PC-3 (cell line): ENCODE results near the gene MYOCD. TPM values are rescaled to one million over a fixed set of nuclear protein-coding genes. Genes with fewer than 3 reads are reported as not detected.

ENCODE experiments used
- ATAC-seq: fragments of 200-7000 bp; cut with Tn5 transposase; 2 replicates; pipeline ENCODE4 v1.9.1; 2020; ENCODE audit warnings: mild to moderate bottlenecking, moderate library complexity
- Bru-seq: library from RNA; stranded (reverse); fragments of 400-500 nt; gene quantifications from one replicate; lab custom pipeline; 2021; lab: Mats Ljungman, UMichigan
- BruChase-seq, 2 experiments: library from RNA; stranded (reverse); fragments of 400-500 nt; gene quantifications; one replicate each; lab custom pipeline; 2021; lab: Mats Ljungman, UMichigan
- BruUV-seq: library from RNA; stranded (reverse); fragments of 400-500 nt; replicated peaks from 2 replicates; lab custom pipeline; 2021; lab: Mats Ljungman, UMichigan
- CTCF ChIA-PET: fragments of 300-600 bp; sonication (Branson Sonifier 250); formaldehyde crosslinking; loops from one replicate; lab custom pipeline; 2022; ENCODE audit warnings: antibody characterized with exemption; lab: Charles Lee
- POLR2A ChIA-PET: fragments of 300-600 bp; sonication (Branson Sonifier 250); formaldehyde crosslinking; loops from one replicate; lab custom pipeline; 2022; ENCODE audit warnings: antibody characterized with exemption; ENCODE audit not compliant: unreplicated experiment; lab: Charles Lee
- DNase-seq: peaks from one replicate; pipeline ENCODE4 v3.0.0-alpha.2; 2015
- H2AFZ ChIP-seq: fragments of 300-600 bp; sonication (generic); 2 replicates; pipeline ENCODE4 v1.6.0; 2016; ENCODE audit warnings: antibody characterized with exemption, low read length
- H3F3A ChIP-seq: fragments of 300-600 bp; sonication (generic); one replicate; pipeline ENCODE4 v1.6.0; 2017; ENCODE audit warnings: antibody characterized with exemption, low read length, control low read depth, mild to moderate bottlenecking; ENCODE audit not compliant: unreplicated experiment
- H3K27ac ChIP-seq: fragments of 300-600 bp; sonication (generic); 2 replicates; pipeline ENCODE4 v1.5.1; 2016; ENCODE audit warnings: mild to moderate bottlenecking, low read length
- H3K27me3 ChIP-seq: fragments of 300-600 bp; sonication (generic); 2 replicates; pipeline ENCODE4 v1.6.1; 2016; ENCODE audit warnings: low read length, mixed read lengths
- H3K36me3 ChIP-seq: fragments of 300-600 bp; sonication (generic); 2 replicates; pipeline ENCODE4 v1.6.1; 2016; ENCODE audit warnings: low read depth, mixed run types, low read length, mixed read lengths
- H3K4me1 ChIP-seq: fragments of 300-600 bp; sonication (generic); 2 replicates; pipeline ENCODE4 v1.5.1; 2016; ENCODE audit warnings: low read length; ENCODE audit not compliant: insufficient read depth
- H3K4me2 ChIP-seq: fragments of 300-600 bp; sonication (generic); 2 replicates; pipeline ENCODE4 v1.6.0; 2016; ENCODE audit warnings: low read length
- H3K4me3 ChIP-seq: fragments of 300-600 bp; sonication (generic); 2 replicates; pipeline ENCODE4 v1.5.1; 2016; ENCODE audit warnings: mild to moderate bottlenecking, low read length, mixed read lengths
- H3K79me2 ChIP-seq: fragments of 300-600 bp; sonication (generic); 2 replicates; pipeline ENCODE4 v1.6.1; 2017; ENCODE audit warnings: low read length, mixed read lengths
- H3K9ac ChIP-seq: fragments of 300-600 bp; sonication (generic); 2 replicates; pipeline ENCODE4 v1.6.0; 2016; ENCODE audit warnings: mild to moderate bottlenecking, low read length
- H3K9me2 ChIP-seq: fragments of 300-600 bp; sonication (generic); replicated peaks from 2 replicates; pipeline ENCODE4 v1.6.1; 2016; ENCODE audit warnings: mixed run types, low read length, mixed read lengths
- H3K9me3 ChIP-seq: fragments of 300-600 bp; sonication (generic); 2 replicates; pipeline ENCODE4 v1.6.1; 2016; ENCODE audit warnings: low read length, mixed read lengths
- H4K20me1 ChIP-seq: fragments of 300-600 bp; sonication (generic); 2 replicates; pipeline ENCODE4 v1.6.1; 2016; ENCODE audit warnings: low read length, mixed read lengths
- CTCF ChIP-seq: fragments of 300-600 bp; sonication (generic); conservative IDR thresholded peaks from 2 replicates; pipeline ENCODE4 v1.5.1; 2017; ENCODE audit warnings: antibody characterized with exemption, low read depth, mild to moderate bottlenecking, low read length
- EZH2 ChIP-seq: fragments of 300-600 bp; sonication (generic); IDR thresholded peaks from one replicate; pipeline ENCODE4 v1.6.1; 2017; ENCODE audit warnings: antibody characterized with exemption, mild to moderate bottlenecking, low read length; ENCODE audit not compliant: unreplicated experiment
- EZH2phosphoT487 ChIP-seq: fragments of 300-600 bp; sonication (generic); IDR thresholded peaks from 2 replicates; pipeline ENCODE4 v1.6.1; 2018; ENCODE audit warnings: mild to moderate bottlenecking, antibody characterized with exemption, low read length, borderline replicate concordance
- intact Hi-C: fragments of 100-400 bp; cut with micrococcal nuclease; formaldehyde crosslinking; loops from 2 replicates; pipeline ENCODE4 v1.9.0; 2023
- long read RNA-seq: library from polyadenylated mRNA; unstranded; transcript quantifications from one replicate; pipeline ENCODE4 v2.0.0, GENCODE V29; 2021; ENCODE audit not compliant: unreplicated experiment
- total RNA-seq: library from RNA; depleted of rRNA; stranded (reverse); fragments of >200 nt; gene quantifications from 2 replicates; pipeline ENCODE4 v1.2.3, GENCODE V29; 2014; rRNA removed

Gene MYOCD
- not detected in 2 replicates for total RNA-seq
- Bru-seq, nascent RNA: not detected
- BruChase-seq, experiment 1, labeled RNA remaining after a 6-hour chase: not detected
- not detected for BruChase-seq, experiment 2, labeled RNA remaining after a 2-hour chase
- long read RNA-seq: 0 reads

DNA sequence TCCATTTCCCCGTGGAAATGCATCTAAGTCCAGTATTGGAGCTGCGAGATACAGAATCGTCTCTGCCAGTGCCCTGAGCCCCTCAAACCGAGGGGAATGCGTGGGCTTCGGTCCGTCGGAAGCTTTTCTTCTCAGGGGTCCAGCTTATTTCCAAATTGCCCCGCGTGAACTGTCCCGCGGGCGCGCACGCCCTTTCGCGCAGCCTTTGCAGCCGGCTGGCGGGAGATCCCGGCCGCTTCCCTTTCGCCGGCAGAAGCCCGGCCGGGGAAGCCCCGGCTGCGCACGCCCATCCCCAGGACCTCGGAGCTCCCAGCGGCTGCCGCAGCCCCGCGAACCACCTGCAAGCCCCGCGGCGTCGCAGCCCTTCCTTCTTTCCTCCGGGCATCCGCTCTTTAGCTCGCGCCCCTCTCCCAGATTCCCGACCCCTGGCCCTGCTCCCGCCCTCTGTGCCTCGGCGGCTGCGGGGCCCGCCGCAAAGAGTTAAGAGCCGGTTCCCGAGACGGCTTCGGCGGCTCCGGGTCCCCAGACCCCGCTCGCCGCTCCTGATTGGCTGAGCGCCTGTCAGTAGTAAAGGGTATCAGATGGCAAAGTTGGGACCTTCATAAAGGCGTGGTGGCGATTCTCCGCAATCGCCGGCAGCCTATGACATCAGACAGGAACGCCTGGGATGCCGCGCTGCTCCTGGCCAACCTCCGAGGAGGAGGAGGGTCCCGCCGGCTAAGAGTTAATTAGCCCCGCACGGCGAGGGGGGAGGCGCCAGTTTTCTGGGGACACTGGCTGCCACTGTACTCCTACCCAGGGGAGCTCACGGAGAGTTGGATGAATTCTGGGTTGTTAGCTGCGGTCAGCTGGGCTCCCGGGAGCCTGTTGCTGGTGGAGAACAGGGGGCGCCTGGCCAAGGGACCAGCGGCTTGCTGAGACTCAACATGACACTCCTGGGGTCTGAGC, at the start of gene MYOCD:
Gene MYOCD (plus strand): TSS at position 628 of the 948 bp plus-strand sequence. CDS start 299 bp downstream, at position 927.
- H3K27ac ChIP-seq: no peak within 1 kb of the TSS
- no peaks in the 10 kb centered on the region for H3K9me3 ChIP-seq
- DNase-seq (no peak), ATAC-seq (no peak)
- H3F3A ChIP-seq: no peaks in the 10 kb centered on the region
- H3K4me1 ChIP-seq: no peaks in the 10 kb centered on the region
- intact Hi-C loops: no loop called here
- H3K4me3 ChIP-seq: peak within 1 kb of the TSS; percentile 12; the same call in 1 of the 2 replicates
- no TSS peak for BruUV-seq
- TF ChIP-seq CTCF: no peak
- TF ChIP-seq EZH2: peak; percentile 92
- peak; percentile 59; the same call in 1 of the 2 replicates for TF ChIP-seq EZH2phosphoT487
- H3K36me3 ChIP-seq: no peaks in the 10 kb centered on the region
- no peak within 1 kb of the TSS for H2AFZ ChIP-seq
- peaks cover 68% of the 10 kb centered on the region for H3K27me3 ChIP-seq
- H3K79me2 ChIP-seq: no peaks in the 10 kb centered on the region
- no peaks in the 10 kb centered on the region for H3K9me2 ChIP-seq
- CTCF ChIA-PET: no interaction called here
- POLR2A ChIA-PET: no interaction called here
- peak within 1 kb of the TSS; percentile 20 for H3K4me2 ChIP-seq
- H4K20me1 ChIP-seq: no peaks in the 10 kb centered on the region
- no peak within 1 kb of the TSS for H3K9ac ChIP-seq

- Histone ChIP-seq H3K79me2 (no peaks in the 10 kb centered on the region), H3K4me3 (no peak overlapping the region), H3F3A (no peaks in the 10 kb centered on the region), H3K9ac (no peak overlapping the region), H4K20me1 (no peaks in the 10 kb centered on the region), H3K9me3 (no peaks in the 10 kb centered on the region), H3K4me2 (no peak overlapping the region), H3K9me2 (no peaks in the 10 kb centered on the region), H3K4me1 (no peaks in the 10 kb centered on the region), H3K36me3 (no peaks in the 10 kb centered on the region), H2AFZ (no peak overlapping the region), H3K27me3 (no peaks in the 10 kb centered on the region), H3K27ac (no peak overlapping the region)
- BruUV-seq: no TSS peak
- TF ChIP-seq EZH2phosphoT487 (no peak), EZH2 (no peak), CTCF (no peak)
- ChIA-PET CTCF (no interaction called here), POLR2A (no interaction called here)
- intact Hi-C loops: no loop called here
- no peak for DNase-seq
- no peak for ATAC-seq
Measured at GRCh38 chr17:12616161-12616560, 49.5 kb upstream of the MYOCD start.

- no peaks in the 10 kb centered on the region for H3F3A ChIP-seq
- no peaks in the 10 kb centered on the region for H3K79me2 ChIP-seq
- CTCF ChIA-PET: no interaction called here
- POLR2A ChIA-PET: no interaction called here
- H3K4me3 ChIP-seq: no peak overlapping the region
- no peaks in the 10 kb centered on the region for H3K4me1 ChIP-seq
- BruUV-seq: no TSS peak
- no peaks in the 10 kb centered on the region for H3K9me2 ChIP-seq
- H4K20me1 ChIP-seq: no peaks in the 10 kb centered on the region
- H2AFZ ChIP-seq: no peak overlapping the region
- intact Hi-C loops: no loop called here
- H3K9me3 ChIP-seq: no peaks in the 10 kb centered on the region
- H3K27me3 ChIP-seq: peaks cover 5% of the 10 kb centered on the region; the same call in 1 of the 2 replicates
- DNase-seq: no peak
- TF ChIP-seq CTCF (no peak), EZH2phosphoT487 (no peak), EZH2 (no peak)
- no peaks in the 10 kb centered on the region for H3K36me3 ChIP-seq
- H3K9ac ChIP-seq: no peak overlapping the region
- H3K4me2 ChIP-seq: no peak overlapping the region
- H3K27ac ChIP-seq: no peak overlapping the region
- no peak for ATAC-seq
Measured at GRCh38 chr17:12618557-12618956, 47.1 kb upstream of the MYOCD start.
